ENCODE data around the gene PCDHGC5.

GRCh38 chr5:141494761-141495452, 6.0 kb downstream of the PCDHGC5 start:
- no peak for TF ChIP-seq EP300 (IDR thresholded peaks at IDR 0.05; ENCODE audit: low read length)
- no peak for TF ChIP-seq JUND (IDR thresholded peaks at IDR 0.05; ENCODE audit: borderline replicate concordance, low read depth, low read length)
- TF ChIP-seq JUND (tag; IDR thresholded peaks at IDR 0.05; ENCODE audit: borderline replicate concordance, low read depth, low read length): no peak
- TF ChIP-seq ZNF449 (CRISPR knock-in tag; IDR thresholded peaks at IDR 0.05): no peak
- TF ChIP-seq GABPA (tag; conservative IDR thresholded peaks at IDR 0.05; ENCODE audit: low read depth): no peak
- no peak for TF ChIP-seq PBX2 (CRISPR knock-in tag; IDR thresholded peaks at IDR 0.05; ENCODE audit: low read depth)
- TF ChIP-seq PBX2 (tag; conservative IDR thresholded peaks at IDR 0.05; ENCODE audit: low read depth): no peak
- no peak for TF ChIP-seq CREB1 (IDR thresholded peaks at IDR 0.05)
- no peak for TF ChIP-seq CREB1 (CRISPR knock-in tag; IDR thresholded peaks at IDR 0.05)
- TF ChIP-seq HBP1 (CRISPR knock-in tag; IDR thresholded peaks at IDR 0.05): no peak
- TF ChIP-seq RBM14 (IDR thresholded peaks at IDR 0.05; ENCODE audit: borderline replicate concordance, insufficient read depth, low read depth, low read length): no peak
- TF ChIP-seq CTCF (IDR thresholded peaks at IDR 0.05 in 2 of 3, conservative IDR thresholded peaks at IDR 0.05 in 1 of 3; ENCODE audit: insufficient read depth in 2 of 3, low read depth in 1 of 3, low read length in 3 of 3): no peak
- no peak for TF ChIP-seq GTF2F1 (IDR thresholded peaks at IDR 0.05; ENCODE audit: low read depth, low read length)
- TF ChIP-seq JUN (IDR thresholded peaks at IDR 0.05; ENCODE audit: borderline replicate concordance, low read depth, low read length): no peak
- no peak for TF ChIP-seq JUN (CRISPR knock-in tag; IDR thresholded peaks at IDR 0.05; ENCODE audit: borderline replicate concordance)
- TF ChIP-seq NFE2 (IDR thresholded peaks at IDR 0.05; ENCODE audit: low read depth): no peak
- no peak for TF ChIP-seq ZSCAN29 (IDR thresholded peaks at IDR 0.05)
- TF ChIP-seq IRF9 (tag; IDR thresholded peaks at IDR 0.05): no peak

Data from K562 (cell line).